ENCODE results near the gene AMZ2.
"Not testable (repeated sequence)": the region's sequence is repeated elsewhere in the genome, so short reads cannot be mapped to it uniquely, and the experiment has no call there.

DNA sequence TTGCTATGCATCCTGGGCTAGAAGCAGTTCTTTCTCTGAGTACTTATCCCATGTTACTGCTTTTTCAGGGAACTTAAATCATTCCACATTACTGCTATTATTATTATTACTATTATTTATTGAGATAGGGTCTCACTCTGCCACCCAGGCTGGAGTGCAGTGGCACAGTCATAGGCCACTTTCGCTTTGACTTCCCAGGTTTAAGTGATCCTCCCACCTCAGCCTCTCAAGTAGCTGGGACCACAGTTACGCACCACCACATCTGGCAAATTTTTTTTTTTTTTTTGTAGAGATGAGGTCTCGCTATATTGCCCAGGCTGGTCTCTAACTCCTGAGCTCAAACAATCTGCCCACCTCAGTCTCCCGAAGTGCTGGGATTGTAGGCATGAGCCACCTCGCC, 28.4 kb upstream of the AMZ2 start:
- not testable (repeated sequence) for TF ChIP-seq EP300, POLR2AphosphoS5 (IDR thresholded peaks at IDR 0.05)
- TF ChIP-seq, protein P1, sequence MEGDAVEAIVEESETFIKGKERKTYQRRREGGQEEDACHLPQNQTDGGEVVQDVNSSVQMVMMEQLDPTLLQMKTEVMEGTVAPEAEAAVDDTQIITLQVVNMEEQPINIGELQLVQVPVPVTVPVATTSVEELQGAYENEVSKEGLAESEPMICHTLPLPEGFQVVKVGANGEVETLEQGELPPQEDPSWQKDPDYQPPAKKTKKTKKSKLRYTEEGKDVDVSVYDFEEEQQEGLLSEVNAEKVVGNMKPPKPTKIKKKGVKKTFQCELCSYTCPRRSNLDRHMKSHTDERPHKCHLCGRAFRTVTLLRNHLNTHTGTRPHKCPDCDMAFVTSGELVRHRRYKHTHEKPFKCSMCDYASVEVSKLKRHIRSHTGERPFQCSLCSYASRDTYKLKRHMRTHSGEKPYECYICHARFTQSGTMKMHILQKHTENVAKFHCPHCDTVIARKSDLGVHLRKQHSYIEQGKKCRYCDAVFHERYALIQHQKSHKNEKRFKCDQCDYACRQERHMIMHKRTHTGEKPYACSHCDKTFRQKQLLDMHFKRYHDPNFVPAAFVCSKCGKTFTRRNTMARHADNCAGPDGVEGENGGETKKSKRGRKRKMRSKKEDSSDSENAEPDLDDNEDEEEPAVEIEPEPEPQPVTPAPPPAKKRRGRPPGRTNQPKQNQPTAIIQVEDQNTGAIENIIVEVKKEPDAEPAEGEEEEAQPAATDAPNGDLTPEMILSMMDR (IDR thresholded peaks at IDR 0.05) = not testable (repeated sequence)
